ENCODE results near the gene AP2B1. TPM values are rescaled to one million over a fixed set of nuclear protein-coding genes. Genes with fewer than 3 reads are reported as not detected.
"Not testable (repeated sequence)": the region's sequence is repeated elsewhere in the genome, so short reads cannot be mapped to it uniquely, and the experiment has no call there.

The AP2B1 gene
- total RNA-seq, 2 experiments from 2014 or later = 147 to 150 TPM

DNA sequence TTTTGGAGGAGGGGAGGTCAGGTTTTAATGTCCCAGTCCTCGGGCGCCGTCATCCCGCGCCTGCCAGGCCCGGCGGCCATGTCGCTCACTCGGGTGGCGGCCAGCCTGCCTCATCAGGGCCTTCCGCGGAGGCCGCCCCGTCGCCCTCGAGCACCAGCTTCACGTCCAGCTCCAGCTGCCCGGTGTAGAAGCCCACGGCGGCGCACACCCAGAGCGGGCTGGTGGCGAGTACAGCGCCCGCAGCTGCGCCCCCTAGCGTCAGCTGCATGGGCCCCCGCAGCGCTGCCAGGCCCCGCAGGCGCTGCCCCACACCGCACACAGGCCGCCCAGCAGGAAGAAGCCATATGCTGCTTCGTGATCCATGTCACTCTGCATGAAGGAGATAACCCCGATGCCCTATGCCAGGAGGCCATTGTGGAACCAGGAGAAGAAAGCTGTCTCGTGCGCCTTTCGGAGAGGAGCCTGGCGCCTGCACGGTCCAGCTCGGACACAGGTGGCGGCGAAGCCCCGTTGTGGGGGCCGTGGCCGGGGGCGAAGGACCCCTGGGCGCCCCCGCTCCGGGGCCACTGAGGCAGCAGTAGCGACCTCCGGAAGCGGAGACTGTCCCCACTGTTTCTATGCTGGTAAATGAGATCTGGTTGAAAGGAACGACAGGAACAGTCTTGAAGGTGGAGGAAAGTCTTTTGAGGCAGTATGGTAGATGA is 9.6 kb downstream of the AP2B1 start:
- DNase-seq = no peak
- Mint-ChIP-seq H3K27me3 (no peaks in the 10 kb centered on the region), H3K36me3 (peaks cover 41% of the 10 kb centered on the region), H3K4me1 (peaks cover 9% of the 10 kb centered on the region), H3K27ac (no peak overlapping the region), H3K9me3 (no peaks in the 10 kb centered on the region), H3K4me3 (no peak overlapping the region)

DNA sequence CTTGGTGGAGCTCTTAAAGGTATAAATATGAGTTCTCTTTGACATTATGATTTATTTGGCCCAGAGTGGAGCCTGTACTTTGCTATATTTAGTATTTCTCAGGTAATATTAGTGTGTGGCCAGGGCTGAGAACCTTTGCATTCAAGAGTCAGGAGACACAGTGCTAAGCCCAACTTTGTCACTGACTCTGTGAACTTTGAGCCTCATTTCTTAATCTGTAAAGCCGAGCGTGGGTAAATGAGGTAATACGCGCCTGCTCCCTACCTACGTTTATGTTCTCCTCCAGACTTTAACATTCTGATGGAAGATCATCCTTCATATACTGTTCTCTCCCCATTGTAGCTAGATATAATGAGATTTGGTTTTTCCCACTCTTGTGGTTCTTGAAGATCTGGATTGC is 10.5 kb downstream of the AP2B1 start:
- DNase-seq = no peak
- H3K4me1 Mint-ChIP-seq = peaks cover 8% of the 10 kb centered on the region
- no peak overlapping the region for H3K27ac Mint-ChIP-seq
- no peaks in the 10 kb centered on the region for H3K9me3 Mint-ChIP-seq
- H3K4me3 Mint-ChIP-seq = no peak overlapping the region
- H3K36me3 Mint-ChIP-seq = peaks cover 43% of the 10 kb centered on the region
- H3K27me3 Mint-ChIP-seq = no peaks in the 10 kb centered on the region

DNA sequence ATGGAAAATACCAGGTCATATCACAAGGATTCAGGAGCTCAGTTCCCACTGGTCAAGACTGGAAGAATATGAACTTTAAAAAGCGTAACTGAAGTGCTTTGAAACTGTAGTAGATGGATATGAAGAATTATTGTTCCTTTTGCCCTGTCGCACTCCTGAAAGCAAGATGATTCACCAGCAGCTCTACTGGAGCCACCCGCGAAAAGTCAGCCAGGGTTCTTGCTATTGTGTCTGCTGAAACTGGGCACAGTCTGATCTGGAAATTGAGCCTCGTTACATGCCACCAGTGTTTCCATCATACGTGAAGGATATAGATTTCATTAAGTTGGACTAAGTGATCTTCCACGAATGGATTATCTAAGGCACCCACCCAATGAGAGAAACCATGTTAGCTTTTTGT is 16.6 kb downstream of the AP2B1 start:
- H3K4me3 Mint-ChIP-seq = no peak overlapping the region
- no peaks in the 10 kb centered on the region for H3K27me3 Mint-ChIP-seq
- H3K27ac Mint-ChIP-seq = no peak overlapping the region
- peaks cover 26% of the 10 kb centered on the region for H3K36me3 Mint-ChIP-seq
- H3K9me3 Mint-ChIP-seq = no peaks in the 10 kb centered on the region
- H3K4me1 Mint-ChIP-seq = peaks cover 5% of the 10 kb centered on the region
- no peak for DNase-seq

DNA sequence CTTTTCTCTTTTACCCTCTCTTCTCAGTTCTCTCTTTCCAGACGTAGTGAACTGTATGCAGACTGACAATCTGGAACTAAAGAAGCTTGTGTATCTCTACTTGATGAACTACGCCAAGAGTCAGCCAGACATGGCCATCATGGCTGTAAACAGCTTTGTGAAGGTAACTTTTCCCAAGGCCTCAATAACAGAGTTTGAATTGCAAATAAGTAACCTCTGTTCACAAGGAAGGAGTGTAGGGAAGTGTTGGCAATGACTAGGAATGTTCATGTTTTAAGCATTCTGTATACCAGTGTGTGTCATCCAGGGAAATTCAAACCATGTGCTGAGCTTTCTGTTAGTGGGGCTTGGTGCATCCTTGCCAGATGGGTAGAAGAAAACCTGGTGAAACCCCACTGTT is 18.6 kb downstream of the AP2B1 start:
- H3K4me1 Mint-ChIP-seq = peaks cover 5% of the 10 kb centered on the region
- H3K27me3 Mint-ChIP-seq = no peaks in the 10 kb centered on the region
- H3K4me3 Mint-ChIP-seq = no peak overlapping the region
- H3K36me3 Mint-ChIP-seq = peaks cover 19% of the 10 kb centered on the region
- no peak overlapping the region for H3K27ac Mint-ChIP-seq
- H3K9me3 Mint-ChIP-seq = no peaks in the 10 kb centered on the region
- no peak for DNase-seq

DNA sequence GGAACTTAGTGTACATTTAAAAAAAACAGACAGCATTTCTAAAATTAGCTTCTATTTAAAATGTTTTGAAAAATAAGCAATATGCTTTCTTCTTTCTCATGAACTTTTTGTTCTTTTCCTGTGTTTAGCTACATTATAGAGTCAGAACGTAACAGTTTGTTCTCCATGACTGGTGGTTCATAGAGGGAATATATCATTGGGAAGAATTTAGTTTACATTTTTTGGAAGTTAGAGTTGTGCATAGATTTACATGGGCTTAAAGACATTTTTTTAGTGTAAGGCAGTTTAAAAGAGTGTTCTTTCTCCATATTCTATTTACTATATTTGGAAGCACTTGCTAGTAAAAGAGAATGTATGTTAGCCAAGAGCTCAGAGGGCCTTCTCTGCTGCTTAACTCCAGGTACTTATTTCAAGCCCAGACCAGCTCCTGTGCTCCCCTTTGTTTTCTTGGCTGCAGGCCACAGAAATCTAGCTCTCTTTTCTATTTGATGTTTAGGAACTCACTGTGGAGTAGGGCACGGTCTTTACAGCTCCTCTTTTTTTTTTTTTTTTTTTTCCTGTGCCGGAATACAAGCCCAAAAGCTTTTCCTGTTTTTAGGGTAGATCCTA is 20.2 kb downstream of the AP2B1 start:
- H3K4me3 Mint-ChIP-seq = no peak overlapping the region
- peaks cover 14% of the 10 kb centered on the region for H3K36me3 Mint-ChIP-seq
- no peak for DNase-seq
- H3K27me3 Mint-ChIP-seq = no peaks in the 10 kb centered on the region
- peak overlapping the region; percentile 38 for H3K27ac Mint-ChIP-seq
- H3K9me3 Mint-ChIP-seq = no peaks in the 10 kb centered on the region
- peaks cover 5% of the 10 kb centered on the region for H3K4me1 Mint-ChIP-seq

DNA sequence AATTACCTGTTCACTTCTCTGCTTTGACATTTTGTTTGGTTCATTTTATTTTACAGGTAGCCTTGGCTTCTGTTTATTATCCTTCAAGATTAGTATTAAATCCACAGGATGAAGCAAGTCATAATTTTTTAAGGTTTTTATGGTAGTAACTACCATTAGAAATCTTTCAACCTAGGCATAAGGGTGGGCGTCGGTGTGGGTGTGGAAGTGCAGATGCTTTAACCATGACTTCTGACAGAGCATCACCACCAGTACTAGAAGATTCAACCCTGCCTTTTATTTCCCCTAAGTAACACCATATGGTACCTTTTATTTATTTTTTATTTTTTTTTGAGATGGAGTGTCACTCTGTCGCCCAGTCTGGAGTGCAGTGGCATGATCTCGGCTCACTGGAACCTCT is 22.7 kb downstream of the AP2B1 start:
- no peaks in the 10 kb centered on the region for H3K9me3 Mint-ChIP-seq
- H3K27ac Mint-ChIP-seq = no peak overlapping the region
- DNase-seq = no peak
- no peak overlapping the region for H3K4me3 Mint-ChIP-seq
- H3K36me3 Mint-ChIP-seq = peaks cover 13% of the 10 kb centered on the region
- H3K27me3 Mint-ChIP-seq = no peaks in the 10 kb centered on the region
- peaks cover 10% of the 10 kb centered on the region for H3K4me1 Mint-ChIP-seq

DNA sequence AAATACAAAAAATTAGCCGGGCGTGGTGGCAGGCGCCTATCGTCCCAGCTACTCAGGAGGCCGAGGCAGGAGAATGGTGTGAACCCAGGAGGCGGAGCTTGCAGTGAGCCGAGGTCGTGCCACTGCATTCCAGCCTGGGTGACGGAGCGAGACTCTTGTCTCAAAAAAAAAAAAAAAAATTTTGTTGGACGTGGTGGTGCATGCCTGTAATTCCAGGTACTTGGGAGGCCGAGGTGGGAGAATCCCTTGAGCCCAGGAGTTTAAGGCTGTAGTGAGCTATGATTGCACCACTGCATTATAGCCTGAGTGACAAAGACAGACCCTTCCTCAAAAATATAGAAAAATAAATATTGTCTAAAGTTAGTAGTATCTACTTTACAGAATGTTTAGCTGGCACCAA is 23.6 kb downstream of the AP2B1 start:
- not testable (repeated sequence) for H3K4me1 Mint-ChIP-seq

DNA sequence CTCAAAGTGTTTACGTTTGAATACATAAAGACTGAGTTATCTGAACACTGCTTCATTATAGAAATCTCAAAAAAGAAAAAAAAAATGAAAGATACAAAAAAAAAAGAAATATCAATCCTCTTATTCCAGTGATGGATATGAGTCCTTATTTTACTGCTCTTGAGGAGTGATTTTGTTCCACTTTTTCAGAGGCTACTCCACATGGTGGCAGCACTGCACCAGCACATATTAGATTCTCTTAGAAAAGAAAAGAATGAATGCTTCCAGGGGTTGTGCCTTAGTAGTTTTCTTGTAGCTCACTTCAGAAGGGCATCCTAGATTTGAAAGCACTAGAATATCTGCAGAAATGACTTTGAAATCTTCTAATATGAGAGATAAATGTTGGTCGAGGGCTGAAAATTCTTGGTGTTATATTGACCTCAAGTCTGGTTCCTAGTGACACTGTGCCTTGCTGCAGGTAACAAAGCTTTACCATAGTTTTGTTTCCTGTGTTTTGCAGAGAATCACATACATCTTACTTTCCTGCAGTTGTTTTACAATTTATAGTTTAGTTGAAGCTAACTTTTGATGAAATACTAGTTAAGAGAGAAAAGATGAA is 25.9 kb downstream of the AP2B1 start:
- Mint-ChIP-seq H3K27ac (no peak overlapping the region), H3K36me3 (peaks cover 3% of the 10 kb centered on the region), H3K27me3 (no peaks in the 10 kb centered on the region), H3K9me3 (no peaks in the 10 kb centered on the region), H3K4me1 (peaks cover 4% of the 10 kb centered on the region), H3K4me3 (no peak overlapping the region)
- no peak for DNase-seq

More for the DNA sequence above, 23.6 kb downstream of the AP2B1 start:
- DNase-seq, H3K4me3 Mint-ChIP-seq, H3K9me3 Mint-ChIP-seq, H3K27ac Mint-ChIP-seq, H3K27me3 Mint-ChIP-seq: not testable (repeated sequence)
- H3K36me3 Mint-ChIP-seq = peaks cover 10% of the 10 kb centered on the region

DNA sequence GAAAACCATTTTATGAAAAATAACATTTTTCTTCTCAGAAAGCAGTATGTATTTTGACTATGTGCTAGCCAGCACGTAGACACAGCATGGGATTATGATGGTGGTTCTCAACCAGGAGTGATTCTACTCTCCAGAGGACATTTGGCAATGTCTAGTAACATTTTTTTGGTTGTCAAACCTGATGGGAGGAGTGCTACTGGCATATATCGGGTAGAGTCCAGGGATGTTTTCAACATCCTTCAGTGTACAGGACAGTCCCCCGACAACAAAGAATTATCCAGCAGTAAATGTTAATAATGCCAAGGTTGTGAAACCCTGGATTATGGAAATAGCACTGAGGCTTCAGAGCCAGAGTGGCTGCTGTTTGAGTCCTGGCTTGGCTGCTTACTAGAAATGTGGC is 27.7 kb downstream of the AP2B1 start:
- Mint-ChIP-seq H3K27ac (no peak overlapping the region), H3K4me3 (no peak overlapping the region), H3K27me3 (no peaks in the 10 kb centered on the region), H3K36me3 (no peaks in the 10 kb centered on the region), H3K4me1 (peaks cover 6% of the 10 kb centered on the region), H3K9me3 (no peaks in the 10 kb centered on the region)
- DNase-seq = no peak

DNA sequence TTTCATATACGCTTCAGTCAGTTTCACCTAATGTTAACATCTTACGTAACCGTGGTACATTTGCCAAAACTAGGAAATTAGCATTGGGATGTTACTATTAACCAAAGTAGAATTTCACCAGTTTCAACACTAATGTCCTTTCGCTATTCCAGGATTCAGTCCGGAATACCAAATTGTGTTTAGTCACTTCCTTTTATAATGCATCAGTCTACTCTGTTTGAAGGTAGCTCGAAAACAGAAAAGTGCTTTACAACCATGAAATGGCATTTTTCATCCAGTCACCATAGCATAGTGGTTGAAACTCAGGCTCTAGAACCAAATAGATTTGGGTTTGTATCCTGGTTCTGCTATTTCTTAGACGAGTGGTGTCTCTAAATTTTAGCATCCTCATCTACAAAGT is 29.4 kb downstream of the AP2B1 start:
- Mint-ChIP-seq H3K27me3 (no peaks in the 10 kb centered on the region), H3K36me3 (no peaks in the 10 kb centered on the region), H3K27ac (no peak overlapping the region), H3K4me1 (peaks cover 6% of the 10 kb centered on the region), H3K4me3 (no peak overlapping the region), H3K9me3 (no peaks in the 10 kb centered on the region)
- DNase-seq = no peak

DNA sequence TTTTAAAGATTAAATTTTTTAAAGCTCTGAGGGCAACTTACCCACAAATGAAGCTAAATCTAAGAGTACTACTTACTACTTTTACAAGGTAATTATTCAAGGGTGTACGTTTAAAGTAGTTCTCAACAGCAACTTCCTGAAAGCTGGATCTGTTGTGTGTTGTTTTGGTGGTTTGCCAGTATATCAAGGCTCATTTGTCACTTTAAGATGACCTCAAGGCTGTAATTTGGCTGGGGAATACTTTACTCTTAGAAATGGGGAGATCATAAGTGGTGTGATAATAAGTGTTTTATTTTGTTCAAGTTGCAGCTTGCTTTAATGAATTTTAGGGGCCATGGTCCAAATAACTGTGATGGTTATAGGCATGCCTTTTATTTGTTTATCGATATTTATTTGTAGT is 30.4 kb downstream of the AP2B1 start:
- DNase-seq = no peak
- H3K4me1 Mint-ChIP-seq = peaks cover 6% of the 10 kb centered on the region
- no peaks in the 10 kb centered on the region for H3K36me3 Mint-ChIP-seq
- no peaks in the 10 kb centered on the region for H3K27me3 Mint-ChIP-seq
- no peak overlapping the region for H3K4me3 Mint-ChIP-seq
- no peaks in the 10 kb centered on the region for H3K9me3 Mint-ChIP-seq
- no peak overlapping the region for H3K27ac Mint-ChIP-seq

DNA sequence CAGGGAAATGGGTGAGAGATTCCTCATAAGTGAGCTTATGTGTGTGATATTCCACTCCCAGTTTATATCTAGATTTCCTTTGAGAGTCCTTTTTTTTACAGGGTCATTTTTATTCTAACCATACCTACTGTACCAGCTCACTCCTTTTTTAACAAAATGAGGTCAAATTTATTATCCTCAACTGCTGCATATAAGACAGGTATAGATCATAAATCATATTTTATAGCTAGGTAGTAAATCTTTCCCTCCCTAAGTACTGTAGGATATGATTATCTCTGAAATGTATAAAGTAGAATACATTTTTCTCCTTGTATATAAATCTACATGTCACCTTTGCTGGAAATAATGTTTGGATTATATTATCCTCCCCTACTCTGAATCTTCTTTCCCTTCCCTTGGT is 31.5 kb downstream of the AP2B1 start:
- Mint-ChIP-seq H3K4me3 (no peak overlapping the region), H3K27ac (no peak overlapping the region)
- no peak for DNase-seq

DNA sequence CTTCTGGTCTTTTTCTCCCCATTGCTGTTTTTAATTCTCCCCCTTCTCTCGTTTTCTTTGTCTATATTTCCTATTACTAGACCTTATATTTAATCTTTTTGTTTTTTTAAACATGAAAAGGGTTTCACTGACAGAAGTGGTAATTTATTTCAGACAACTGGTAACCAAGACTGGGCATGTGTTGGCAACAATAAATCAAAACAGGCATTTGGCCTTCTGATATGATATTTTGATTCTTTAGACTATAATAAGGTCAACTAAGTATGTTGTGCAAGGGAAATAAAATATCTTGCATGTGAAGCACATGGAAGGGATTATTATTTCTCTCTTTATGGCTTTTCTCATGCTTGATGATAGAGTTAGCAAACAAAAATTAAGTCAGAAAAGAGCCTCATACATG is 34.6 kb downstream of the AP2B1 start:
- no peak overlapping the region for H3K27ac Mint-ChIP-seq
- DNase-seq = no peak
- H3K27me3 Mint-ChIP-seq = no peaks in the 10 kb centered on the region
- H3K4me3 Mint-ChIP-seq = no peak overlapping the region
- peaks cover 2% of the 10 kb centered on the region for H3K4me1 Mint-ChIP-seq
- no peaks in the 10 kb centered on the region for H3K9me3 Mint-ChIP-seq
- H3K36me3 Mint-ChIP-seq = peaks cover 5% of the 10 kb centered on the region

More for the DNA sequence above, 31.5 kb downstream of the AP2B1 start:
- Mint-ChIP-seq H3K4me1 (peaks cover 2% of the 10 kb centered on the region), H3K36me3 (no peaks in the 10 kb centered on the region), H3K27me3 (no peaks in the 10 kb centered on the region), H3K9me3 (no peaks in the 10 kb centered on the region)

DNA sequence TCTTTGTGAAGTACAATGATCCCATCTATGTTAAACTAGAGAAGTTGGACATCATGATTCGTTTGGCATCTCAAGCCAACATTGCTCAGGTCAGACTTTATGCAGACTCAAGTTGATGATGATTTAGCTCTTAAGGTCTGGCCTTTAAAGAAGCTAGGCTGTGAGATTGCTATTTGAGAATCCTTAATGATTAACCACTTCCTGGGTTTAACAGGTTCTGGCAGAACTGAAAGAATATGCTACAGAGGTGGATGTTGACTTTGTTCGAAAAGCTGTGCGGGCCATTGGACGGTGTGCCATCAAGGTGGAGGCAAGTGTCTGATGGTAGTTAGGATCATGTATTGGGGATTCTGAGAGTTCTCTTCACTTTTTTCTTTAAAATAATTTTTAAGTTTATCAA is 40.3 kb downstream of the AP2B1 start:
- H3K4me3 Mint-ChIP-seq = no peak overlapping the region

DNA sequence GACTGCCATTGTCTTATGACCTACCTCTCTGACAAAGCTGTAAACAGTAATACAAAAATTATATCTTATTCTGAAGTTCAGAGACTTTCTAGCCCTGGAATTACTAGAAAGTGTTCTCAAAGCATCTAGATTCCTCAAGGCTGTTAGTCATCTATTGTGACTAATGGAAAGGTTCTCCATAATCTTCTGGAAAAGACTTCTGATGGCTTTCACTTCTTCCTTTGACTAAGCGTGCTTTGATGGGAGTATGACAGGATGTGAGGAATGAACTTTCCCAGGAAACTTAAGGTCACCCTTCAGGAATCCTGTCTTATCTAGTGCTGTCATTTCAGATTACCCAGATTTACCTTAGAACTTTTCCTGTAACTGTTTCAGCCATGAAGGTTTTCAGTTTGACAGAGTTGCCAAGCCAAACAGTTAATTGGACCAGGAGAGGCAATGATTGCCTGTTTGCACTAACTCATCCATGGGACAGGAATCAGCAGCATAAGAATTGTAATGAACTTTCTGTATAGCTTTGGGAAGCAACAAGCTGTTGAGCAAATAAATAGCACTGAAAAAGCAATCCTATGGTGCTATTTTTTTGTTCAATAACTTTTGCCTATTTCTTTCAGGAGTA is 43.5 kb downstream of the AP2B1 start:
- no peaks in the 10 kb centered on the region for H3K9me3 Mint-ChIP-seq
- no peaks in the 10 kb centered on the region for H3K27me3 Mint-ChIP-seq
- no peak overlapping the region for H3K27ac Mint-ChIP-seq

More for the DNA sequence above, 40.3 kb downstream of the AP2B1 start:
- H3K4me1 Mint-ChIP-seq = peaks cover 4% of the 10 kb centered on the region
- no peak for DNase-seq
- no peaks in the 10 kb centered on the region for H3K9me3 Mint-ChIP-seq
- peaks cover 13% of the 10 kb centered on the region for H3K36me3 Mint-ChIP-seq
- H3K27me3 Mint-ChIP-seq = no peaks in the 10 kb centered on the region
- H3K27ac Mint-ChIP-seq = no peak overlapping the region

More for the DNA sequence above, 43.5 kb downstream of the AP2B1 start:
- Mint-ChIP-seq H3K4me1 (peaks cover 4% of the 10 kb centered on the region), H3K36me3 (peaks cover 13% of the 10 kb centered on the region), H3K4me3 (no peak overlapping the region)
- no peak for DNase-seq
